GM19035 (cell line): ENCODE data around the gene ARHGAP15.

Experiments used
- ATAC-seq: cut with Tn5 transposase; IDR thresholded peaks from one replicate; pipeline ENCODE4 v1.9.1; 2021; ENCODE audit not compliant: unreplicated experiment

Gene ARHGAP15

GRCh38 chr2:143608758-143609157 lies 479.5 kb downstream of the ARHGAP15 start:
- no peak for ATAC-seq

GRCh38 chr2:143611336-143611735 lies 482.1 kb downstream of the ARHGAP15 start:
- no peak for ATAC-seq

- ATAC-seq: no peak
These were observed 486.3 kb downstream of the ARHGAP15 start for GRCh38 chr2:143615562-143615961.

GRCh38 chr2:143616452-143616851 lies 487.2 kb downstream of the ARHGAP15 start:
- ATAC-seq: no peak

GRCh38 chr2:143617803-143618415 lies 488.7 kb downstream of the ARHGAP15 start:
- no peak for ATAC-seq

- no peak for ATAC-seq
These were observed 492.9 kb downstream of the ARHGAP15 start for GRCh38 chr2:143622106-143622505.

GRCh38 chr2:143623231-143623908 lies 494.2 kb downstream of the ARHGAP15 start:
- ATAC-seq: no peak

- ATAC-seq: no peak
These were observed 494.7 kb downstream of the ARHGAP15 start for GRCh38 chr2:143623909-143624260.

- no peak for ATAC-seq
These were observed 500.1 kb downstream of the ARHGAP15 start for GRCh38 chr2:143629340-143629739.

GRCh38 chr2:143632751-143633374 lies 503.6 kb downstream of the ARHGAP15 start:
- ATAC-seq: no peak

GRCh38 chr2:143633419-143633818 lies 504.2 kb downstream of the ARHGAP15 start:
- ATAC-seq: no peak

- no peak for ATAC-seq
These were observed 506.1 kb downstream of the ARHGAP15 start for GRCh38 chr2:143635302-143635701.

GRCh38 chr2:143635936-143636335 lies 506.7 kb downstream of the ARHGAP15 start:
- no peak for ATAC-seq

- no peak for ATAC-seq
These were observed 511.6 kb downstream of the ARHGAP15 start for GRCh38 chr2:143640826-143641225.

GRCh38 chr2:143645921-143646645 lies 516.9 kb downstream of the ARHGAP15 start:
- ATAC-seq: no peak

- no peak for ATAC-seq
These were observed 520.1 kb downstream of the ARHGAP15 start for GRCh38 chr2:143649226-143649740.

GRCh38 chr2:143652692-143653091 lies 523.5 kb downstream of the ARHGAP15 start:
- ATAC-seq: no peak

- ATAC-seq: no peak
These were observed 539.0 kb downstream of the ARHGAP15 start for GRCh38 chr2:143668234-143668633.

- no peak for ATAC-seq
These were observed 544.8 kb downstream of the ARHGAP15 start for GRCh38 chr2:143674051-143674450.

GRCh38 chr2:143675021-143675420 lies 545.8 kb downstream of the ARHGAP15 start:
- no peak for ATAC-seq

- no peak for ATAC-seq
These were observed 550.4 kb downstream of the ARHGAP15 start for GRCh38 chr2:143679617-143680016.
